GM19438 (cell line): ENCODE results near the gene CHMP4B.

Experiments
- ATAC-seq: cut with Tn5 transposase; IDR thresholded peaks from one replicate; pipeline ENCODE4 v1.9.1; 2021; ENCODE audit warnings: low read depth; ENCODE audit not compliant: unreplicated experiment

CHMP4B gene, protein sequence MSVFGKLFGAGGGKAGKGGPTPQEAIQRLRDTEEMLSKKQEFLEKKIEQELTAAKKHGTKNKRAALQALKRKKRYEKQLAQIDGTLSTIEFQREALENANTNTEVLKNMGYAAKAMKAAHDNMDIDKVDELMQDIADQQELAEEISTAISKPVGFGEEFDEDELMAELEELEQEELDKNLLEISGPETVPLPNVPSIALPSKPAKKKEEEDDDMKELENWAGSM

DNA sequence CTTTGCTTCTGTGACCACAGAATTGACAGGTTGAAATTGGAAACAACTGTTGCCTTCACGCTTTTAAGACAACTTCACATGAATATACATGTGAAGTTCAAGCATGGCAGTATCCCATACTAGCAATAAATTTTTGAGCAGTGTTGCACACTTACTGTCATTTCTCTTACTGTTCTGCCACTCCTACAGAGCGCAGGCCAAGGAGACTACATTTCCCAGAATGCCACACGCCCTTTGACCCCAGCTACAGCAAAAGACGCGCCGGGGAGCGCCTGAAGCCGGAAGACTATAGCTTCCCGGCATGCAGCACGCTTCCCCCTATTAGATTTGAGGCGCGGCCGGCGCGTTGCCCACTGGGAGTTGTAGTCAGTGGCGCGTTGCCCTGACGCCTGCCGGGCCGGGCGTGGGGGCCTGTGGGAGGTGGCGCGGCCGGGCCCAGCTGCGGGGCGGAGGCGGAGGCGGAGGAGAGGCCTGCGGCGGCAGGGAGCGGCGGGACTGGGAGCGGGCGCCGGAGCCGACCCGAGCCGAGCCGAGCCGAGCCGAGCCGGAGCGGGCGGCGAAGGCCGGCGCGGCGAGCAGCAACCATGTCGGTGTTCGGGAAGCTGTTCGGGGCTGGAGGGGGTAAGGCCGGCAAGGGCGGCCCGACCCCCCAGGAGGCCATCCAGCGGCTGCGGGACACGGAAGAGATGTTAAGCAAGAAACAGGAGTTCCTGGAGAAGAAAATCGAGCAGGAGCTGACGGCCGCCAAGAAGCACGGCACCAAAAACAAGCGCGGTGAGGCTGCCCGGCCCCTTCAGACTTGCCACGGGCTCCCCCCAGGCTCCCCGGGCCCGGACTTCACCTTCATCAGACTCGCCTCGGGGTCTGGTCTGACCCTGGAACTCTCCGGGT, at the start of gene CHMP4B:
CHMP4B (plus strand) TSS at position 464 of the 891 bp plus-strand sequence; CDS start at position 585, 121 bp downstream.
- ATAC-seq: peak; percentile 92

DNA sequence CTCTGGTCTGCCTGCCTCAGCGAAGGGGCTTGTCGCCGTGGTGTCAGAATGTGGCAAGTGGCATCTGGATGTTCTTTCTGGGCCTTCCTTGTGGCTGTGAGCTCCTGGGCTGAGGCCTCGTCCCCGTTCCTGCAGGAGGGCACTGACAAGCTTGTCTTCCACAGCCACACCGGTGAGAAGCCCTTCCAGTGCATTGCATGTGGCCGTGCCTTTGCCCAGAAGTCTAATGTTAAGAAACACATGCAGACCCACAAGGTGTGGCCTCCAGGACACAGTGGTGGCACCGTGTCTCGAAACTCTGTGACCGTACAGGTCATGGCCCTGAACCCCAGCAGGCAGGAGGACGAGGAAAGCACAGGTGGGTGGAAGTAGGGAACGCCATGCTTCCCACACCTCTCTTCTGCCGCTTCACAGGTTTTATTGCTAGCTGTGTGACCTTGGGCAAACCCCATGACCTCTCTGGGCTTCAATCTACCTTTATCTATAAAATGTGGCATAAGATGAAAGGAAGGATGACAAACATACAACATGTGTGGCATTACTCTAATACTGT, 49.4 kb upstream of the CHMP4B start:
- ATAC-seq: no peak

DNA sequence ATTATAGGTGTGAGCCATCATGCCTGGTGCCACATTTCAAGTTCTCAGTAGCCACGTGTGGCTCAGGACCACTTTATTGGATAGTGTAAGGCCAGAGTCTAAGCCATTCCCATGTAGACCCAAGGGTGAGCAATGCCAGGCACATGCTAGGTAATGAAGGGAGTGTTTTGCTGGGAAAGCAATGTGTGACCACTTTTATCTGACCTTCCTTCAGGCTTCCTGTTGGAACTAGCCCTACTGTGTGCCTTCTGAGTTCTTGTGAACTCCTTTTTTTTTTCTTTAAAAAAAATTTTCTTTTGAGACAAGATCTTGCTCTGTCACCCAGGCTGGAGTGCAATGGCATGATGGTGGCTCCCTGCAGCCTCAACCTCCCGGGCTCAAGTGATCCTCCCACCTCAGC, 46.0 kb upstream of the CHMP4B start:
- ATAC-seq: no peak

DNA sequence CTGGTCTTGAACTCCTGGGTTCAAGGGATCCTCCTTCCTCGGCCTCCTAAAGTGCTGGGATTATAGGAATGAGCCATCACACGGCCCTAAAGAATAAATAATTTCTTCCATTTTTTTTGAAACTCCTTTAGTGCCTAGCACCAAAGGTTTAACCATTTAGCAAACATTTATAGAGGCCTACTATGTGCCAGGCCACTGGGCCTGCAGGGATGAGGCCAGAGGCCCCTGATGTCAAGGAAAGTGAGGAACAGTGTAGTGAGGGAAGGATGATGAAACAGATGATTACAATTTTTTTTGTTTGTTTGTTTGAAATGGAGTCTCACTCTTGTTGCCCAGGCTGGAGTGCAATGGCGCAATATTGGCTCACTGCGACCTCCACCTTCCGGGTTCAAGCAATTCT, 45.6 kb upstream of the CHMP4B start:
- ATAC-seq: no peak

DNA sequence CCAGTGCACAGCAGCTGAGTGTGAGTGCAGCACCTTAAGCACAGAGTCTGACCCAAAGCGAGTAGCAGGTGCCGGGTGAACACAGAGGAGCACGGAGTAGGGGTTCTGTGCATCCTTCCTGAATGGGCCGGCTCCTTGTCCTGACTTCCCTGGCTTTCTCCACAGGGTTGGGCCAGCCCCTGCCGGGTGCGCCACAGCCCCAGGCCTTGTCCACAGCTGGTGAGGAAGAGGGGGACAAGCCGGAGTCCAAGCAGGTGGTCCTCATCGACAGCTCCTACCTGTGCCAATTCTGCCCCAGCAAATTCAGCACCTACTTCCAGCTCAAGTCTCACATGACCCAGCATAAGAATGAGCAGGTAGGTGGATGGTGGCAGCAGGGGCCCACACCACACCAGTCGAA, 44.5 kb upstream of the CHMP4B start:
- ATAC-seq: no peak

DNA sequence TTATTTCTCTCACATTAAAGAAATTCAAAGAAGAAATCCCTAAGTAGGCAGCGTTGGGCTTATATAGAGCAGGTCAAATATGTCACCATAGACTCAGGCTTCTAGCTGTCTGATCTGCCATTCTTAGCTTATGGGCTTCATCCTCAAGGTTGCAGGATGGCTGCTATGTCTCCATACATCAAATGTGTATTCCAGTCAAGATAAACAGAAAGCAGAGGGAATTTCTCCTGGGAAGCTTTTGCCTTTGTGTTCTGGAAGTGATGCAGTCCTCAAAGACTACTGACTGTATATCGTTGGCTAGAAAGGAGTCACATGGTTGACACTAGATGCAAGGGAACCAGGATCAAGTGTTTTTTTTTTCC, 43.4 kb upstream of the CHMP4B start:
- ATAC-seq: no peak

DNA sequence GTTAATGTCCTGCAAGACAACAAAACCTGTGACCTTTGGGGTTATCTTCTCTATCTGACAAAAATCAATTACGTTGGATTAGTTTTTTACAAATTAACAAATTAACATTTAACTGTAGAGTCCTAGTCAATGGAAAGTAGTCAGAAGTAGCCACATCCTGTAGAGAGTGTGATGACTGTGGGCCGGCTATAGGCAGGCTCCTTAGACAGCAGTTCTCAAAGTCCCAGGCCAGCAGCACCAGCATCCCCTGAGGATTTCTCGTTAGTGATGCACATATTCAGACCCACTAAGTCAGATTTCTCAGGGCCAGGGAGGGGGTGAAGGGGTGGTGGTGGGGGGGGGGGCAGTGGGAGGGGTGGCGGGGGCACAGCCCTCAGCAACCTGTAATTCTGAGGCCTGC, 42.1 kb upstream of the CHMP4B start:
- no peak for ATAC-seq

DNA sequence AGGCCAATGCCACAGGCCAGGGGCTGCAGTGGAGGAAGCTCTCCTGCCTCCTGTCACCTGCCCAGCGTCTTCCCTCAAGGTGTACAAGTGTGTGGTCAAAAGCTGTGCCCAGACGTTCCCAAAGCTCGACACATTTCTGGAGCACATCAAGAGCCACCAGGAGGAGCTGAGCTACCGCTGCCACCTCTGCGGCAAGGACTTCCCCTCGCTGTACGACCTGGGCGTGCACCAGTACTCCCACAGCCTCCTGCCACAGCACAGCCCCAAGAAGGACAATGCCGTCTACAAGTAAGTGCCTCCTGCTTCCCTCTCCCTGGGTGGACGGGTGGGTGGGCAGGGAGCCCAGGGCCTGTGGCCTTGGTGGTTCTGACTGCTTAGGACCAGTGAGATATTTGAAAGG, 41.1 kb upstream of the CHMP4B start:
- no peak for ATAC-seq

DNA sequence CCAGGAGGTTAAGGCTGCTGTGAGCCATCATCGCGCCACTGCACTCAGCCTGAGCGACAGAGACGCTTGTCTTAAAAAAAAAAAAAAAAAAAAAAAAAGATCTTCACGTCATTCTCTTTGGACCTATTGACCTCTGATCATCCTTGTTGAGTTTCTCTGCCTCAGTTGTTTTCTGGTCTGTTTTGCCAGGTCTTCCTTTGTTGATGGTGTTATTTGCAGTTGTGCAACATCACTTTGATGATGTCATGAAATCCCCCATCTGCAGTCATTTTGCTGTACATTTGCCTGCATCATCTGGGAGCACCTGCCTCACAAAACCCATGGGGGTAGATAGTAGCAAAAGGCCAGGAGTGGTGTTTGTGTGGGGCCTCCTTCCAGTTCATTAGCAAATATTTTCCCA, 39.2 kb upstream of the CHMP4B start:
- ATAC-seq: no peak

DNA sequence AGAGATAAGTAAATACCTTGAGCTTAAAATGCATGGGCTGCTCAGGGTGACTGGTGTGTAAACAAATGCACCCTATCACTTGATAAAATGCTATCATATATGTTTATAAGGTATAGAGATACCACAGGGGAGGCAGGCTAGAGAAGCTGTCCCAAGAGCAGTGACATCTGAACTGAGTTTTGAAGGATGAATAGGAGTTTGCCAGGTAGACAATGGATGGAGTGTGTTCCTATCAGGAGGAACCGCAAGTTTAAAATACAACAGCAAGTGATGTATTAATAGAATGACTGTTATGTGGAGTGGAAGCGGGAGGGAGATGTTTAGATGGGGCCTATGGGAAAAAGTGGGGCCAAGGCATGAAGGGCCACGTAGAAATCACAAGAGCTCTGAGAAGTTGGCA, 38.7 kb upstream of the CHMP4B start:
- ATAC-seq: no peak

DNA sequence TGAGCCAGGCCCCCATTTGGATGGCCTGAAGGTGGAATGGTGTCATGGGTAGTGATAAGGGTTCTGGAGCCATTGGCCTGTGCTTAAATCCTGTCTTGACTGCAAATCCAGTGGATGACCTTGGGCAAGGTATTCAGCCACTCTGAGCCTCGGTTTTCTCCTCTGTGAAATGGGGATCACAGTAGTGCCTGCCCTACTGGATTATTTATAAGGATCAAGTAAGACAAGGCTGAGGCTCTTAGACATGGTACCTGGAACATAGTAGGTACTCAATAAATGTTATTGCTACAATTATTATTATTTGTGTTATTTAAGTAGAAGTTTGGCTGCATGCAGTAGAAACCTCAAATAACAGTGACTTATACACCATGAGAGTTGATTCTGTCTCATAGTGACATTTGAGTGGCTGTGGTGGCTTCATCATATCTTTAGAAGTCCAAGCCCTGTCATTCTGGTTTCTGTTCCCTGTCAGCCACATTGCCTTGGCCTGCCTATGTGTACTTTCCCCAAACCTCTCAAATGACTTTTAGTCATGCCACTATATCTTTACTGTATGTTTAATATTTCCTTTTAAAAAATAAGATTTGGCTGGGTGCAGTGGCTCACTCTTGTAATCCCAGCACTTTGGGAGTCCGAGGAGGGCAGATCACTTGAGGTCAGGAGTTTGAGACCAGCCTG, 37.6 kb upstream of the CHMP4B start:
- peak; percentile 48 for ATAC-seq

DNA sequence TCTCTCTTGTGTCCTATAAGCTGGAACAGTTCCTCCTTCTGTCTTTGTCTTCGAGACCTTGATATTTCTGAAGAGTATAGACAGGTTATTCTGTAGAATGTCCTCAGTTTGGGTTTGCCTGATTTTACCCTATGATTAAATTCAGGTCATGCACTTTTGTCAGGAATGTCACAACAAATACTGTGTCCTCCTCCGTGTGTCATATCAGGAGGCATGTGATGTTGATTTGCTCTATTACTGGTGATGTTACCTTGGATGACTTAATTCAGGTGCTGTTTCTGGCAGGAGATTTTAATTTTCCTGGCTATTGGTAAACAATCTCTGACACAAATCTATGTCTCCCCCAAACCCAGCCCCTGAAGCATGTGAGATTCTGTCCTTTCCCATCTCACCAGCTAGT, 33.3 kb upstream of the CHMP4B start:
- ATAC-seq: no peak

DNA sequence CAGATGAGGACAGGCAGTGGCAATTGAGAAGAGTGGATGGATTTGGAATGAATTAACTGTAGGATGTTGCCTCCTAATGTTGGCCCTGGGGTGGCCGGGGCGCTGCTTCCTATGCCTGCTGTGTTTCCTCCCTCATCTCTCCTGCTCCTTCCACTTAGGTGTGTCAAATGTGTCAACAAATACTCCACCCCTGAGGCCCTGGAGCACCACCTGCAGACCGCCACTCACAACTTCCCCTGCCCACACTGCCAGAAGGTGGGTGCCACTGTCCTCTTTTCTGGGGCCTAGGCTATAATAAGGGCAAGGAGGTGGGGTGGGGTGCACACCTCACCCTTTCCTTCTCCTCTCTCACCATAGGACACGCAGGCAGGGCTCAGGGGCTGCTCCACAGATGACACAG, 30.0 kb upstream of the CHMP4B start:
- ATAC-seq: no peak

DNA sequence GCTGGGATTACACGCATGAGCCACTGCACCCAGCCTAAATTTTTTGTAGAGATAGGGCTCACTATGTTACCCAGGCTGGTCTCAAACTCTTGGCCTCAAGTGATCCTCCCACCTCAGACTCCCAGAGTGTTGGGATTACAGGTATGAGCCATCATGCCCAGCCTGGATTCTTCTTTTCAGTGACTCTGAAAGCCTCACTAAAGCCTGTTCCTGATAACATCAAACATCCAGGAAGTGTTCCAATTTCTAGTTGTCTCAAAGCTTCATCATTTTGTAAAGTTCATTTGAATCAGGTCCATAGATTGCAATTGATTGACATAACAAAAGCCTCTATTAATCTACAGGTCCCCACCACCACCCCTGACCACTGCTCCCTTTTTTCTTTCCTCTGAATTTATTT, 29.2 kb upstream of the CHMP4B start:
- ATAC-seq: no peak

DNA sequence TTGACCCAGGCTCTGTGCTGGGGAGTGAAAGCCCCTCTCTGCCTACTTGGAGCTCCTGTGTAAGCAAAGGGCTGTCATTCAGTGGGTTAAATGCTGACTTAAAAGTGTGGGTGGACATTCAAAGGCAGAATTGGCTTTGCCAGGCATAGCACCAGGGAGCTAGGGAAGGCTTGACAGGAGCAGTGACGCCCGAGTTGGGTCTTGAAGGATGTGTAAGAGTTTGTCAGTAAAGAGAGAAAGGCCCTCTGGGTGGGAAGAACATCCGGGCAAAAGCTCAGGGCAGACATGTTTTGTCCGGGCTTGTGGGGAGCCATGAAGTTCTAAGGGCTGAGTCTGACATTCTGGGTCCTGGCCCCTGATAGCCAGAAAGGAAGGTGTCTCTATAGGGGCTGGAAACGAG, 27.9 kb upstream of the CHMP4B start:
- no peak for ATAC-seq

DNA sequence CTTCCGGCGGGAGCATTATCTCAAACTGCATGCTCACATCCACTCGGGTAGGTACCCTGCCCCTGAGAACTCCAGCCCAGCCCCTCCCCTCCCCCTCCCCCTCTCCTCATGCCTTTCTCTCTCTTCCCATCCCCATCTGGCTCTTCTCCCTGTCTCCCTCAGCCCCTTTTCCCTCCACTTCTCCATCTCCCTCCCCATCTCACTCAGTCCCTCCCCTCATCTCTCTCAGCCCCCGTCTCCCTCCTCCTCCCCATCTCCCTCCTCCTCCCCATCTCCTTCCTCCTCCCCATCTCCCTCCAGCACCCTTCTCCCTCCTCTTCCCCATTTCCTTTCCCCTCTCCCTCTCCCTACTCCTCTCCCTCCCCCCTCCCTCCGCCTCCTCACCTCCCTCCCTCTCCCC, 27.3 kb upstream of the CHMP4B start:
- no peak for ATAC-seq

DNA sequence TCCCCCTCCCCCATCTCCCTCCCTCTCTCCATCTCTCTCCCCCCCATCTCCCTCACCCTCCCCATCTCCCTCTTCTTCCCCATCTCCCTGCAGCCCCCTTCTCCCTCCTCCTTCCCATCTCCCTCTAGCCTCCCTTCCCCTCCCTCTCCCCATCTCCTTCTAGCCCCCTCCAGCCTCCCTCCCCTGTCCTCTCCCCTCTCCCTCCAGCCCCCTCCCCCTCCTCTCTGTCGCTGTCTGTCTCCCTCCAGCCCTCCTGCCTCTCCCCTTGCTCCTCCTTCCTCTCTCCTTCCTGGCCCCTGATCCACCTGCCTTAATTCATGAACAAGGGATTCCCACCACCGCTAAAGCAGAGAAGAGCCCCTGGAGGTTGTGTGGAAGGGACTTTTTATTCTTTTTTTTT, 26.9 kb upstream of the CHMP4B start:
- no peak for ATAC-seq

DNA sequence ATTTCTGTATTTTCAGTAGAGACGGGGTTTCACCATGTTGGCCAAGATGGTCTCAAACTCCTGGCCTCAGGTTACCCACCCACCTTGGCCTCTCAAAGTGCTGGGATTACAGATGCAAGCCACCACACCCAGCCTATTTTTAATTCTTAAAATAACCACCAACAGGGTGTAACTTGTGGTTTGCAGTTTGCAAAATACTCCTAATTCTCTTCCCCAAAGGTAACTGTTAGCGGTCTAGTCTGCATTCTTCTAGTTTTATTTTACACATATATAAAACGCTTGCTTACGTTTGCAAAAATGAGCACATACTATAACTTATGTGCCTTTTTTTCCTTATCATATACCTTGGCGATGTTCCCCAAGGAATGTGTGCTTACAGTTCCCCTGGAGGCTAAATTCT, 25.6 kb upstream of the CHMP4B start:
- ATAC-seq: no peak

DNA sequence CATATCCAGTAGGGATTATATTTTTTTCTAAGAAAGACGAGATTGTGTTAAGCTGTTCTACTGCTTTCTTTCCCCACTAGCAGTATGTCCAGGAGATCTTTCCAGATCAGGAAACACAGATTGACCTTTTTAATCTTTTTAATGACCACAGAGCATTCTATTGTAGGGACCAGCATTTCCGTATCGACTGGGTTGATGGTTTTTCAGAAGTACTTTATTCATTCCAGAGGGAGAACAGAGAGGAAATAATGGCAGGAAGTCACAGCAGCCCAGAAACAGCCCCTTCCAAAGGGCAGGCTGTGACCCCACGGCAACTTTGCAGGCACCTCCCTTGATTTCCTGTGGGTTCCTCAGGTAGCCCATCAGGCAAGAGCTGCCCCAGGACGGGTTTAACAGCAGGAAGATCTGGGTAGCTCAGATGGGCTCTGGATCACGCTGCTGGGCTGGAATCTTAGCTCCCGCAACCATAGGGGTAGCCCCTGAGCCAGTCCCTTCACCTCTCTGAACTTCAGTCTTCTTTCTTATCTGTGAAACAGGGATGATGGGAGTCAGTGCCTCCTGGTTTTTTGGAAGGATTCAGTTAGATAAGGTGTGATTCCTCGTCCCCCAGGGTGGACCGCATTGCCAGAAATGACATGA, 23.8 kb upstream of the CHMP4B start:
- no peak for ATAC-seq

DNA sequence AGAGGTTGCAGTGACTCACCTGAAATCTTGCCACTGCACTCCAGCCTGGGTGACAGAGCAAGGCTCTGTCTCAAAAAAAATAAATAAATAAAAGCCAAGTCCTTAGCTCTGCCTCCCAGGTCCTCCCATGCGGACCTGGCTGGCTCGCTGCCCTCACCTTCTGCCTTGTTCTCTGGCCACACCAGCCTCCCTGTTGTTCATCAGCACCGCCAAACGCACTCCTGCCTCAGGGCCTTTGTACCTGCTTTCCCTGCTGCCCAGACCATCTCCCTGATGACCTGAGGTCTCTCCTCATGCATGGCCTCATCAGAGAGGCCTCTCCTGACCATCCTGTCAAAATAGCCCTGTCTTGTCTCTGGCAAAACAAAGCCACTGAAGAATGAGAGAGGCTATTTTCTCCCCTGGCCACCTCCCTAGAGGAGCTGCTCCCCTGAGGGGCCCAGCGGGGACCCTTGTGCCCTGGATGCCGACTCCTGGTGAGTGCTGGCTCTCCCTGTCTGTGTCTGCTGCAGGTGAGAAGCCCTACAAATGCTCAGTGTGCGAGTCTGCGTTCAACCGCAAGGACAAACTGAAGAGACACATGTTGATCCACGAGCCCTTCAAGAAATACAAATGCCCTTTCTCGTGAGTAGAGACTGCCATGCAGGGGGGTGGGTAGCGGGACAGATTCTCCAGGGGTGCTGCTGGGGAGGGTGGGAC, 22.6 kb upstream of the CHMP4B start:
- ATAC-seq: no peak
